ENCODE data around the gene SFXN3.
A peak's percentile ranks its signal among the peaks of the same experiment; 100 is the strongest.

The SFXN3 gene

GRCh38 chr10:101000127-101000914, 30.7 kb upstream of the SFXN3 start:
- DNase-seq, result peak; percentile 25

DNA sequence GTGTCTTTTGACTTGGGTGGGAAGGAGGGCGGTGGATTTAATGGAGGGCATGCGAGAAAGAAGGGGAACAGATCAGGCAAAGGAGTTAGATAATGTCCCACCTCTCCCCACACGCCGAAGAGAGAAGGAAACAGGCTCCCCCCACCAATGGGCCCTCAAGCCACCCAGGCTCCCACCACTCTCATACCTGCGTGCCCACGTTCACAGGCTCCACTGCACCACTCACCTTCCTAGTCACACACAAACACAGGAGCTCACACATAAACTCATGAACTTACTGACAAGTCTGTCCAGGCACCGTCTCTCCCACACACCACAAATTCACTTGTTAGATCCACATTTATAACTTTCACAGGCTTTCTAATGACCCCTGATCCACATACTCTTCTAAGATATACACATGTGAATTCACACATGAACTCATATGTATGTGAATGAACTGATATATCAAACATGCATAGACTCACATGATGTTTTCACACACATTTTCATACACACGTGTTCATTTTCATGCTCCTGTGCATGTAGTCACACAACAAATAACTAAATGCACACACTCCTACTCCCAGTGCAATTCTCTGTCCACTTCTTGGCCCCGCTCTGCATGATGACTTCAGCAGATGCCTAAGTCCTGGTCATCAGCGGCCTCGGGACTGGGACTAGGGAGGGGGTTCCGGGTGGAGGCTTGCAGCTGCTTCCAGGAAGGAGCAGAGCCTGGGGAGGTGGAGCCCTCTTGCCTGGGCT, 29.9 kb upstream of the SFXN3 start:
- peak; percentile 78 for DNase-seq

GRCh38 chr10:101001659-101002035, 29.4 kb upstream of the SFXN3 start:
- no peak for DNase-seq

DNA sequence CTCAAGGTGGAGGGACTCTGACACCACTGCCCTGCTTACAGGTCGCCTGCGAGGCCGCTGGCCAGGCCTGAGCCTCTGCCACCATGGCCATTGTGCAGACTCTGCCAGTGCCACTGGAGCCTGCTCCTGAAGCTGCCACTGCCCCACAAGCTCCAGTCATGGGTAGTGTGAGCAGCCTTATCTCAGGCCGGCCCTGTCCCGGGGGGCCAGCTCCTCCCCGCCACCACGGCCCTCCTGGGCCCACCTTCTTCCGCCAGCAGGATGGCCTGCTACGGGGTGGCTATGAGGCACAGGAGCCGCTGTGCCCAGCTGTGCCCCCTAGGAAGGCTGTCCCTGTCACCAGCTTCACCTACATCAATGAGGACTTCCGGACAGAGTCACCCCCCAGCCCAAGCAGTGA, 28.6 kb upstream of the SFXN3 start:
- DNase-seq, result no peak

DNA sequence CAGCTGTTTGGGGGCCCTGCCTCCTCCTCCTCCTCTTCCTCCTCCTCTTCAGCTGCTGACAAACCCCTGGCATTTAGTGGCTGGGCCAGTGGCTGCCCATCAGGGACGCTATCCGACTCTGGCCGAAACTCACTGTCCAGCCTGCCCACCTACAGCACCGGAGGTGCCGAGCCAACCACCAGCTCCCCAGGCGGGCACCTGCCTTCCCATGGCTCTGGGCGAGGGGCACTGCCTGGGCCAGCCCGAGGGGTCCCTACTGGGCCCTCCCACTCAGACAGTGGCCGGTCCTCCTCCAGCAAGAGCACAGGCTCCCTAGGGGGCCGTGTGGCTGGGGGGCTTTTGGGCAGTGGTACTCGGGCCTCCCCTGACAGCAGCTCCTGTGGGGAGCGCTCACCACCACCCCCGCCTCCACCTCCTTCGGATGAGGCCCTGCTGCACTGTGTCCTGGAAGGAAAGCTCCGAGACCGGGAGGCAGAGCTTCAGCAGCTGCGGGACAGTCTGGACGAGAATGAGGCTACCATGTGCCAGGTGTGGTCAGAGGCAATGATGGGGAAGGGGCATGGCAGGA, 27.3 kb upstream of the SFXN3 start:
- no peak for DNase-seq

GRCh38 chr10:101005361-101005760, 25.7 kb upstream of the SFXN3 start:
- DNase-seq, result no peak

- no peak for DNase-seq
Measured at GRCh38 chr10:101005869-101006567, 25.0 kb upstream of the SFXN3 start.

DNA sequence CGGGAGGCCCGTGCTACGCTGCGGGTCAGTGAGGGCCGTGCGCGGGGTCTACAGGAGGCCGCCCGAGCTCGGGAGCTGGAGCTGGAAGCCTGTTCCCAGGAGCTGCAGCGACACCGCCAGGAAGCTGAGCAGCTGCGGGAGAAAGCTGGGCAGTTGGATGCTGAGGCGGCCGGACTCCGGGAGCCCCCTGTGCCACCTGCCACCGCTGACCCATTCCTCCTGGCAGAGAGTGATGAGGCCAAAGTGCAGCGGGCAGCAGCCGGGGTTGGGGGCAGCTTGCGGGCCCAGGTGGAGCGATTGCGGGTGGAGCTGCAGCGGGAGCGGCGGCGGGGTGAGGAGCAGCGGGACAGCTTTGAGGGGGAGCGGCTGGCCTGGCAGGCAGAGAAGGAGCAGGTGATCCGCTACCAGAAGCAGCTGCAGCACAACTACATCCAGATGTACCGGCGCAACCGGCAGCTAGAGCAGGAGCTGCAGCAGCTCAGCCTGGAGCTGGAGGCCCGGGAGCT, 24.4 kb upstream of the SFXN3 start:
- no peak for DNase-seq

DNA sequence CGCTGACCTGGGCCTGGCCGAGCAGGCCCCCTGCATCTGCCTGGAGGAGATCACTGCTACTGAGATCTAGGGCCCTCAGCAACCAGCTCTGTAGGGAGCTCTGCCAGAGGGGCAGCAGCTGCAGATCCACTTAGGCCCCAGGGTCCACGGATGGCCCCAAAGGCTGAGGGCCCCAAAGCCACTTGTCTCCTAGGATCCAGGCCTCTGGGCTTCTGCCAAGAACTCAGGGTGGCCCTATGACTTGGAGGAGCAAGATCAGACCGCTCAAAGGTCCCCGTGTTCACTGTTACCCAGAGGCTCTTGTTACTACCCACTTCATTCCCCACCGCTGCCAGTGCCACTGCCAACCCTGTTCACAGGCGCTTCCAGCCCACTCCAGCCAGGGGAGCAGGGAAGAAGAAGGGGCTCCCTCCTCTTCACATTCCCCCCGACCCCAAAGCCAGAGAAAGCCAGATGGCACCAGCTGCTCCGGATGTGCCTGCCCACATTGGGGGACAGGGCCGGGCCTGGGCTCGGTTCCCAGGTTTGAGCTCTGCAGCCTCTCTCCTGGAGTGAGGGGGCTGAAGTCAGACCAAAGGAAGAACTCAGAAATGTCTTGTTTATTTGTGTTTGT, 23.8 kb upstream of the SFXN3 start:
- DNase-seq, result no peak

GRCh38 chr10:101007915-101008822, 22.9 kb upstream of the SFXN3 start:
- DNase-seq, result no peak

- no peak for DNase-seq
Measured at GRCh38 chr10:101008823-101009423, 22.1 kb upstream of the SFXN3 start.

GRCh38 chr10:101010329-101010728, 20.7 kb upstream of the SFXN3 start:
- DNase-seq, result no peak

DNA sequence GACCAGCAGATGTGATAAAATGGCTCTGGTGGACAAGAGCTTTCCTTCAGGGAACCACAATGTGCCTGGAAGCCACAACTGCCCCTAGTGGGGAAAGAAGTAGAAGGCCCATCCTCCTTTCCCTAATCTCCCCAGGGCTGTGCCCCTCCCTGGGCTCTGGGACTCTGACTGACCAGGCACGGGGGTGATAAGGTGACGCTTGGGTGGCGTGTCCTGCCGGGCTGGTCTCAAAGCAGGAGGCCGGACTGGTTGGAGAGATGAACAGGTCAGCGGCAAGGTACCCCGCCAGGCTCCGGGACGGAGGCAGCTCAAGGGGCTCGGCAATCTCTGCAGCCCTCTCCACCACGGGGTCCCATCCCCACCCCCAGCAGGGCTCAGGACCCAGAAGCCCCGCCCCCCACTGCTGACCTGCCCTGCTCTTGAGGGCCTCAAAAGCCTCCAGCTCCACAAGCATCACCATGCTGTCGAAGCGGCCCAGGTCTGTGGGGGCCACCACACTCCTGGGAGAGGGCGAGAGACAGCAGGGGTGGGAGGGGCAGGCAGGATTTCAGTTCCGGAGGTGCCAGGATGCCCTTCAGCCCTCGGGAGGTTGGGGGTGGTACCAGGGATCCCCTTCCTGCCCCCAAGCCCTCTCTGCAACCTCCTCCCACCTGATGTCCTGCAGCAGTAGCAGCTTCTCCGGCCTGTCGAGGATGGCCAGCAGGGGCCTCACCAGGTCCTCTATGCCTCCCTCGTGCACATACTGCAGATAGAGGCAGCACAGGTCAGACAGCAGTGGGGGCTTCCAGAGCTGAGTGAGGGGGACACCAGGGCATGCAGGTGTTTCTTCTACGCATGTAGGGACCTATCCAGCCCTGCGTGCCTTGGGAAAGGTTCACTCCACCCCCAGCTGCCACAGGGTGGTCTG, 19.3 kb upstream of the SFXN3 start:
- DNase-seq, result no peak

DNA sequence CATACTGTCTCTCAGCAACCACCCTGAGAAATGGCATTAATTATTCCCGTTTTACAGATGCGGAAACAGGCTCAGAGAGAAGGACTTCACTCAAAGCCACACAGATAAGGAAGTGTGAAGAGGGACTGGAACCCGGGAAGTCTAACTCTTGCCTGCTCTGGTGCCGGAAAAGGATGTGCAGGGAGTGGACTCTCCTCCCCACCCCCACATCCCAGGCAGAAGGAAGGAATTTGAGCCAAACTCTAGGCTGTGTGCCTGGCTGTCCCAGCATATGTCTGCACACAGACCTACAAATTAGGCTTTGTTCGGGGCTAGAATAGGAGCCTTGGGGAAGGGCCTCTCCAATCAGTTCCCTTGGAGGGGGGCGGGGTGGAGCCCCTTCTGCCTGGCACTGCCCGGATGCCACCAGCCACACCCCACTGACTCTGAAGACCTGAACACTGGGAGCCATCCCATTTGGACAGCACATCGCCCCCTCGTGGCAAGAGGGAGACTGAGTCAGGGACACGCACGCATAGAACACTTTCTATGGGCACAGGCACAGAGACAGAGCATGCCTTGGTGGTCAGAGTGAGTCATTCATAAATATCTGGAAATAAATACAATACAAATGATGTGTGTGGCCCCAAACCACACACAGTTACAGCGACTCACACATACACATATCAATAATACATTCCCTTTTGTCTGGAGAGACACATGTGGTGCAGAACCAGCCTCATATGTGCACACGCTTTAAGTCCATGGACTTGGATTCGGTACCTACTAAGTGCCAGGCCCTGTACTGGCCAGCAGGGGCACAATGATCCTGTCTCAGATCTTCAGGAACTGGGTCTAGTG, 18.3 kb upstream of the SFXN3 start:
- peak; percentile 95 for DNase-seq

DNA sequence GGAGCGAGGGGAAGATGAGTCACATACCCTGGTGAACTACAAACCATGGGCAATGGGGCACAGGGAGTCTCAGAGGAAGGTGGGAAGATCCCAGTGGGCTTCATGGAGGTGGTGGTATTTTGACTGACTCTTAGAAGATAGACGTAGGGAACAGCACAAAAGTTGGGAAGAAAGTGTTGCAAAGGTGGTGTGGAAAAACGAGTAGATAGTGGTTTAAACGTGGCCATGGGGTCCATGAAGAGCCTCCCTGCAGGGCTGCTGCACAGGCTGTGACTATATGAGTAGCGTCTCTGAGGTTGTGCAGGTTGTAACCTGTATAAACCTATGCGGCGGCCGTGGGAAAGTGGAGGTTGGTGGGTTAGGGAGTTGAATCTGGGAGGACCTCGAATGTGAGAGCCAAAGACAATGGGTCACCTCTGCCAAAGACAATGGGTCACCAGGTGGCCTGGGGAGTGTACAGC, 17.6 kb upstream of the SFXN3 start:
- no peak for DNase-seq

- DNase-seq, result peak; percentile 60
Measured at GRCh38 chr10:101014230-101014884, 16.7 kb upstream of the SFXN3 start.

DNA sequence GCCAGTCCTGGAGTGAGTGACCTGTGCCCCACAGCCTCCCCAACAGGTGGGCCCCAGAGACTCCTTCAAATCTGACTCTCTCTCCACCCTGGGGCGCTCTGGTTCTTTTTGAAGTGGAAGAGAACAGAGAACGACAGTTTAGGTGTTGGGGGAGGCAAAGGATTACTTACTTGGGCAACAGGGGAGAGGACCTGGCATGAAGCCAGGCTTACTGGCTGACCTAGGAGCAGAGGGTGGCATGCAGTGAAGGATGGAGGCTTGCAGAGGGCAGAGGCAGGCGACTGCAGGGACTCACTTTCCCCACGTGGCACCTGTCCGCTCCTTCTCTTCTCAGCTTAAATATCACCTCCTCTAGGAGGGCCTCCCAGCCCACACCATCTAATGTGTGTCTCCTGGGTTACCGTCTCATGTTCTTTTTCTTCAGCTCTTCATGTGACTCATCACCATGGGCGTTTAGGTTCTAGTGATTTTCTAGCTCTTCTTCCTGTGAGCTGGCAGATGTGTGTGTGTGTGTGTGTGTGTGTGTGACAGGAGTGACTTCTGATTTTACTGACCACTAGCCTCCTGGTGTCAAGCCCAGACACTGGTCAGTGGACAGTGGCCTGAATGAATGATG, 16.0 kb upstream of the SFXN3 start:
- DNase-seq, result peak; percentile 93

DNA sequence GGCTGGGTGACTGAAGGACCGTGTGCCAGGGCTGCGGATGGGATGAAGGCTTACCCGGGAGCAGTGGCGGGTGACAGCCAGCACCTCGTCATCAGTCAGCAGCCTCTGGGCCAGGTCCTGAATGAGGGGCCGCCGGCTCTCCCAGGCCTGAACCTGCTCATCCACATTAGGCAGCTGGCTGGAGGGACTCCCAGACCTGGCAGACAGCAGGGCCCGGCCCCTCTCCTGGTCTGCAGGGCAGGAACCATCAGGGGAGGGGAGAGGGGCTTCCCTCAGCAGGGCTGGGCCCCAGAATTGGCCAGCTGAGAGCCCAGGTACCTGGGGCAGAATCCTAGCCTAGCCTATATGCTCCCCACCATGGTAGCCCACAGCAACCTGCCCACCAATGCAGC, 15.5 kb upstream of the SFXN3 start:
- no peak for DNase-seq
